Measurements from ENCODE around the gene CTTNBP2.

The CTTNBP2 gene

DNA sequence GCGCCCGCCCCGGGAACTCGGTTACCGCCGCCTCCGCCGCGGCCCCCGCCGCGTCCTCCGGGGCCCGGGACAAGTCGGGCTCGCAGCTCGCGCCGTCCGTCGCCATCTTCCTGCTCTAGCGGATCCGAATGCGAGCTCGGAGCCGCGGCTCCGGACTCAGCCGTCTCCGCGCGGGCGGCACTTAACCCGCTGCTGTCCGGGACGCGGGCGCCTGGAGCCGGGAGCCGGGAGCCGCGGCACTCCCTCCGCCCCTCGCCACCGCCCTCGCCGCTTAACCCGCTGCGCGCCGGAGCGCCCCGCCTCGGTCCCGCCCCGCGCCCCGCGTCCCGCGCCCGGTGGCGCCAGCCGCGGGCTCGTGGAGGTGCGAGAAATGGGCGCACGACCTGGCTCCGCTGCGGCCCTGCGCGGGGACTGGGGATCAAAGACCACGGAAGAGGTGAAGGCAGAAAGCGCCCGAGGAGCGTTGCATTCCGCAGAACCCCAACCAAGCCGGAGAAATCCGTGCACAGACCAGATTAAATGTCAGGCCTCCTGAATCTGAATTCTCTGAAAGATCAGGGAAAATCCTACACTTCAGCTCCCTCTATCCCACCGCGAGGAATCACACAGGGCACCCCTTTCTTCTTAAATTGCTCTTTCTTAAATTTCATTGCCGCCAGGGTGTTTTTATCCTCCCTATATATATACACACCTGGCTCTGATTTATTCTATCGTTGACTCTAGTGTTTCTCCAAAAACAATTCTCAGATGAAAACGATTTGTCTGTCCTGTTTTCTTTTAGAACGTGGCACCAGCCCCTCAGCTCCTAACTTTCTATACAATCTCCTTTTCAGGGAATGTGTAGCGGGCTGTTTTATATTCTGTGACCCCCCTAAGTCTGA is at the start of gene CTTNBP2 (continued):
- TF ChIP-seq ZNF449 (tag by site-specific recombination; IDR thresholded peaks at IDR 0.05) (no peak), PRDM1 (tag by site-specific recombination; IDR thresholded peaks at IDR 0.05) (peak; percentile 41; the same call in 1 of the 2 replicates), ZNF146 (tag by site-specific recombination; IDR thresholded peaks at IDR 0.05) (no peak), ZBTB20 (tag by site-specific recombination; IDR thresholded peaks at IDR 0.05) (peak; percentile 92), ZBTB1 (tag by site-specific recombination; IDR thresholded peaks at IDR 0.05) (no peak), ZNF24 (tag by site-specific recombination; IDR thresholded peaks at IDR 0.05) (no peak), YY1 (tag by site-specific recombination; IDR thresholded peaks at IDR 0.05) (peak; percentile 42; the same call in 1 of the 2 replicates), EGR2 (tag by site-specific recombination; IDR thresholded peaks at IDR 0.05; ENCODE audit: low read depth) (no peak), ZNF571 (tag by site-specific recombination; IDR thresholded peaks at IDR 0.05) (no peak), ZNF157 (tag by site-specific recombination; IDR thresholded peaks at IDR 0.05) (no peak), ATF2 (tag by site-specific recombination; IDR thresholded peaks at IDR 0.05; ENCODE audit: low read depth) (no peak), MEIS1 (CRISPR knock-in tag; IDR thresholded peaks at IDR 0.05; ENCODE audit: borderline replicate concordance) (no peak), ZNF707 (tag by site-specific recombination; IDR thresholded peaks at IDR 0.05) (no peak), ZNF473 (tag by site-specific recombination; IDR thresholded peaks at IDR 0.05) (no peak), ZNF350 (tag by site-specific recombination; IDR thresholded peaks at IDR 0.05) (no peak), HOXD13 (CRISPR knock-in tag; IDR thresholded peaks at IDR 0.05; ENCODE audit: borderline replicate concordance) (no peak), ZBTB44 (tag by site-specific recombination; IDR thresholded peaks at IDR 0.05) (no peak), ZNF2 (tag by site-specific recombination; IDR thresholded peaks at IDR 0.05) (no peak), ZNF645 (tag by site-specific recombination; IDR thresholded peaks at IDR 0.05) (no peak), REPIN1 (tag by site-specific recombination; IDR thresholded peaks at IDR 0.05; ENCODE audit: low read depth) (no peak), INSM2 (tag by site-specific recombination; IDR thresholded peaks at IDR 0.05) (no peak), ZXDB (tag by site-specific recombination; IDR thresholded peaks at IDR 0.05) (no peak), ZNF132 (tag by site-specific recombination; IDR thresholded peaks at IDR 0.05; ENCODE audit: borderline replicate concordance) (no peak), ZNF354C (tag by site-specific recombination; IDR thresholded peaks at IDR 0.05; ENCODE audit: borderline replicate concordance, low read depth) (no peak), ZBTB17 (tag by site-specific recombination; IDR thresholded peaks at IDR 0.05) (peak; percentile 78), ZBTB48 (tag by site-specific recombination; IDR thresholded peaks at IDR 0.05) (no peak)
- TF ChIP-seq, protein P1, sequence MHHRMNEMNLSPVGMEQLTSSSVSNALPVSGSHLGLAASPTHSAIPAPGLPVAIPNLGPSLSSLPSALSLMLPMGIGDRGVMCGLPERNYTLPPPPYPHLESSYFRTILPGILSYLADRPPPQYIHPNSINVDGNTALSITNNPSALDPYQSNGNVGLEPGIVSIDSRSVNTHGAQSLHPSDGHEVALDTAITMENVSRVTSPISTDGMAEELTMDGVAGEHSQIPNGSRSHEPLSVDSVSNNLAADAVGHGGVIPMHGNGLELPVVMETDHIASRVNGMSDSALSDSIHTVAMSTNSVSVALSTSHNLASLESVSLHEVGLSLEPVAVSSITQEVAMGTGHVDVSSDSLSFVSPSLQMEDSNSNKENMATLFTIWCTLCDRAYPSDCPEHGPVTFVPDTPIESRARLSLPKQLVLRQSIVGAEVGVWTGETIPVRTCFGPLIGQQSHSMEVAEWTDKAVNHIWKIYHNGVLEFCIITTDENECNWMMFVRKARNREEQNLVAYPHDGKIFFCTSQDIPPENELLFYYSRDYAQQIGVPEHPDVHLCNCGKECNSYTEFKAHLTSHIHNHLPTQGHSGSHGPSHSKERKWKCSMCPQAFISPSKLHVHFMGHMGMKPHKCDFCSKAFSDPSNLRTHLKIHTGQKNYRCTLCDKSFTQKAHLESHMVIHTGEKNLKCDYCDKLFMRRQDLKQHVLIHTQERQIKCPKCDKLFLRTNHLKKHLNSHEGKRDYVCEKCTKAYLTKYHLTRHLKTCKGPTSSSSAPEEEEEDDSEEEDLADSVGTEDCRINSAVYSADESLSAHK (tag by site-specific recombination; IDR thresholded peaks at IDR 0.05) = no peak
- TF ChIP-seq, protein P2, sequence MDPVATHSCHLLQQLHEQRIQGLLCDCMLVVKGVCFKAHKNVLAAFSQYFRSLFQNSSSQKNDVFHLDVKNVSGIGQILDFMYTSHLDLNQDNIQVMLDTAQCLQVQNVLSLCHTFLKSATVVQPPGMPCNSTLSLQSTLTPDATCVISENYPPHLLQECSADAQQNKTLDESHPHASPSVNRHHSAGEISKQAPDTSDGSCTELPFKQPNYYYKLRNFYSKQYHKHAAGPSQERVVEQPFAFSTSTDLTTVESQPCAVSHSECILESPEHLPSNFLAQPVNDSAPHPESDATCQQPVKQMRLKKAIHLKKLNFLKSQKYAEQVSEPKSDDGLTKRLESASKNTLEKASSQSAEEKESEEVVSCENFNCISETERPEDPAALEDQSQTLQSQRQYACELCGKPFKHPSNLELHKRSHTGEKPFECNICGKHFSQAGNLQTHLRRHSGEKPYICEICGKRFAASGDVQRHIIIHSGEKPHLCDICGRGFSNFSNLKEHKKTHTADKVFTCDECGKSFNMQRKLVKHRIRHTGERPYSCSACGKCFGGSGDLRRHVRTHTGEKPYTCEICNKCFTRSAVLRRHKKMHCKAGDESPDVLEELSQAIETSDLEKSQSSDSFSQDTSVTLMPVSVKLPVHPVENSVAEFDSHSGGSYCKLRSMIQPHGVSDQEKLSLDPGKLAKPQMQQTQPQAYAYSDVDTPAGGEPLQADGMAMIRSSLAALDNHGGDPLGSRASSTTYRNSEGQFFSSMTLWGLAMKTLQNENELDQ (tag by site-specific recombination; IDR thresholded peaks at IDR 0.05; ENCODE audit: low read depth) = no peak
